Inflammatory macrophage treated with lipopolysaccharide for 1 hour (primary cell): ENCODE measurements around the gene CXCL3.

Experiments used
- DNase-seq, 2 donors: peaks; one replicate each; pipeline ENCODE4 v3.0.0-alpha.2; 2020 to 2022

CXCL3 gene

GRCh38 chr4:74055096-74055495 lies 16.6 kb upstream of the CXCL3 start:
- DNase-seq, result no peak

GRCh38 chr4:74054483-74055047 lies 16.1 kb upstream of the CXCL3 start:
- no peak for DNase-seq

GRCh38 chr4:74047152-74047551 lies 8.7 kb upstream of the CXCL3 start:
- no peak for DNase-seq

- no peak for DNase-seq
These were observed 7.3 kb upstream of the CXCL3 start for GRCh38 chr4:74045772-74046171.

- no peak for DNase-seq
These were observed 6.8 kb upstream of the CXCL3 start for GRCh38 chr4:74045247-74045646.

- DNase-seq, result no peak
These were observed 6.2 kb upstream of the CXCL3 start for GRCh38 chr4:74044677-74045076.

GRCh38 chr4:74042681-74043080 lies 4.2 kb upstream of the CXCL3 start:
- DNase-seq, result no peak

GRCh38 chr4:74041418-74041817 lies 2.9 kb upstream of the CXCL3 start:
- no peak for DNase-seq

- peak; percentile 58 to 65 for DNase-seq
These were observed 850 bp upstream of the CXCL3 start for GRCh38 chr4:74039315-74039763.

- peak in 1 of 2 donors; percentile 54 for DNase-seq
These were observed 434 bp downstream of the CXCL3 start for GRCh38 chr4:74038086-74038424.

- peak in 1 of 2 donors; percentile 53 for DNase-seq
These were observed 1.2 kb downstream of the CXCL3 start for GRCh38 chr4:74037076-74037955.

- peak; percentile 79 to 82 for DNase-seq
These were observed 4.8 kb downstream of the CXCL3 start for GRCh38 chr4:74033739-74034138.

GRCh38 chr4:74032064-74032463 lies 6.4 kb downstream of the CXCL3 start:
- DNase-seq, result no peak

GRCh38 chr4:74031576-74031975 lies 6.9 kb downstream of the CXCL3 start:
- no peak for DNase-seq

GRCh38 chr4:74030285-74030684 lies 8.2 kb downstream of the CXCL3 start:
- DNase-seq, result no peak

GRCh38 chr4:74028504-74028903 lies 10.0 kb downstream of the CXCL3 start:
- DNase-seq, result no peak

GRCh38 chr4:74023709-74024108 lies 14.8 kb downstream of the CXCL3 start:
- no peak for DNase-seq

- peak; percentile 79 to 81 for DNase-seq
These were observed 16.9 kb downstream of the CXCL3 start for GRCh38 chr4:74021601-74022000.

GRCh38 chr4:74018771-74019170 lies 19.7 kb downstream of the CXCL3 start:
- peak; percentile 80 to 90 for DNase-seq

GRCh38 chr4:74018116-74018515 lies 20.4 kb downstream of the CXCL3 start:
- DNase-seq, result peak; percentile 77 to 86

GRCh38 chr4:74016068-74016467 lies 22.4 kb downstream of the CXCL3 start:
- DNase-seq, result peak; percentile 31 to 34

- no peak for DNase-seq
These were observed 23.2 kb downstream of the CXCL3 start for GRCh38 chr4:74015126-74015780.

- no peak for DNase-seq
These were observed 24.2 kb downstream of the CXCL3 start for GRCh38 chr4:74014332-74014731.

- peak in 1 of 2 donors; percentile 30 for DNase-seq
These were observed 25.2 kb downstream of the CXCL3 start for GRCh38 chr4:74013264-74013663.
